Measurements from ENCODE around the gene UBL3. TPM values are rescaled to one million over a fixed set of nuclear protein-coding genes. Genes with fewer than 3 reads are reported as not detected.

Gene UBL3
- total RNA-seq, 4 donors from 2014 or later, result 32.4 to 44.2 (median 38.1) TPM

GRCh38 chr13:29733147-29733611 lies 117.2 kb downstream of the UBL3 start:
- TF ChIP-seq CTCF (IDR thresholded peaks at IDR 0.05; ENCODE audit: low read depth), result no peak

- no peak for TF ChIP-seq CTCF (IDR thresholded peaks at IDR 0.05; ENCODE audit: low read depth)
Measured at GRCh38 chr13:29730253-29730652, 120.2 kb downstream of the UBL3 start.

GRCh38 chr13:29722415-29722814 lies 128.0 kb downstream of the UBL3 start:
- TF ChIP-seq CTCF (IDR thresholded peaks at IDR 0.05; ENCODE audit: low read depth), result no peak

- TF ChIP-seq CTCF (IDR thresholded peaks at IDR 0.05; ENCODE audit: low read depth), result no peak
Measured at GRCh38 chr13:29721766-29722165, 128.7 kb downstream of the UBL3 start.

- no peak for TF ChIP-seq CTCF (IDR thresholded peaks at IDR 0.05; ENCODE audit: low read depth)
Measured at GRCh38 chr13:29718694-29719093, 131.7 kb downstream of the UBL3 start.

GRCh38 chr13:29716493-29716892 lies 133.9 kb downstream of the UBL3 start:
- no peak for TF ChIP-seq CTCF (IDR thresholded peaks at IDR 0.05; ENCODE audit: low read depth)

Small RNA genes lying within 50 kb of the gene (small RNA-seq; reads per million reads assigned to genes)
- gene RF00017 (not detected), gene TIMM8BP1 (not detected)

All from subcutaneous adipose tissue (tissue), 4 donors.